HT-29 (cell line): ENCODE measurements around the gene MPP3. TPM values are rescaled to one million over a fixed set of nuclear protein-coding genes. Genes with fewer than 3 reads are reported as not detected.
"Not testable (repeated sequence)": the region's sequence is repeated elsewhere in the genome, so short reads cannot be mapped to it uniquely, and the experiment has no call there.

Experiments used
- DNase-seq: peaks from one replicate; pipeline ENCODE4 v3.0.0-alpha.2; 2015; ENCODE audit warnings: low spot score
- total RNA-seq: library from RNA; depleted of rRNA; stranded (reverse); fragments of >200 nt; shearing (Covaris generic); gene quantifications from 2 replicates; pipeline ENCODE4 v1.2.3, GENCODE V29; 2014; rRNA removed

MPP3 gene, protein sequence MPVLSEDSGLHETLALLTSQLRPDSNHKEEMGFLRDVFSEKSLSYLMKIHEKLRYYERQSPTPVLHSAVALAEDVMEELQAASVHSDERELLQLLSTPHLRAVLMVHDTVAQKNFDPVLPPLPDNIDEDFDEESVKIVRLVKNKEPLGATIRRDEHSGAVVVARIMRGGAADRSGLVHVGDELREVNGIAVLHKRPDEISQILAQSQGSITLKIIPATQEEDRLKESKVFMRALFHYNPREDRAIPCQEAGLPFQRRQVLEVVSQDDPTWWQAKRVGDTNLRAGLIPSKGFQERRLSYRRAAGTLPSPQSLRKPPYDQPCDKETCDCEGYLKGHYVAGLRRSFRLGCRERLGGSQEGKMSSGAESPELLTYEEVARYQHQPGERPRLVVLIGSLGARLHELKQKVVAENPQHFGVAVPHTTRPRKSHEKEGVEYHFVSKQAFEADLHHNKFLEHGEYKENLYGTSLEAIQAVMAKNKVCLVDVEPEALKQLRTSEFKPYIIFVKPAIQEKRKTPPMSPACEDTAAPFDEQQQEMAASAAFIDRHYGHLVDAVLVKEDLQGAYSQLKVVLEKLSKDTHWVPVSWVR
- 12.0 and 13.9 TPM in 2 replicates for total RNA-seq

DNA sequence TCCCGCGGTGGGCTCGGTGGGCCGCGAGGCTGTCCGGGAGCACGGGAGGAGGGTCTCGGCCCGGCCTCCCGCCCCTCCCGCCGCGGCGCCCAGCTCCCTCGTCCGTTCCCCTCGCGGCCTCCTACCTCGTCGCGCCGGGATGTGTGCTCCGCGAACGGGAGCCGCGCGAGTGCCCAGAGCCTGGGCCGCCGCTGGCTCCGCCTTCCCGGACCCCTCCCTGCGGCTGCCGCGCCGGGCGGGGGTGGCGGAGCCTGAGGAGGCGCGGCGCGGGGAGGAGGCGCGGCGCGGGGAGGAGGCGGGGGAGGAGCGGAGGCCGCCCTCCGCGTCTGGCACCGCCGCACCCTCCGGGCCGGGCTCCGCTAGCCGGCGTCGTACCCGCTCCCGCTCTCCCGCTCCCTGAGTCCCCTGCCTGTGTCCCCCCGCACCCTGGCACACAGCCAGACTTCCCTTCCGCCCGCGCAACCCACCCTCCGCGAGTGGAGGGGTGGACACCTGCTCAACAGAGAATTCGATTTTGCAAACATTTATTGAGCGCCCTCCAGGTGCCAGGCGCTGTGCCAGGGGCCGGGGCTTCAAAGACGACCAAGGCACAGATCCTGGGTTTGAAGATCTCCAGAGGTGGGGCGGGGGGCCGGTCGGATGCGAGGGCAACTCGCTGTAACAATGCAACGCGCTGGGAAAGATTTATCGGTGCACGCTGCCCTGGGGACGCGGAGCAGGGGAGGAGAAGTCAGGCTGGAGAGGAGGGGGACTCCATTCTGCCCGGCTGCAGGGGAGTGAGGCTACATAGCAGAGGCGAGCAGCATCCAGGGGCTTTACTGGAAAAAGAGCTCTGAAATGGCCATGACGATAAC, at the start of gene MPP3:
TSS of gene MPP3 (minus strand) at position 171 of the 854 bp plus-strand sequence. CDS start 1,240 bp downstream, outside the sequence.
- DNase-seq: peak; percentile 70

DNA sequence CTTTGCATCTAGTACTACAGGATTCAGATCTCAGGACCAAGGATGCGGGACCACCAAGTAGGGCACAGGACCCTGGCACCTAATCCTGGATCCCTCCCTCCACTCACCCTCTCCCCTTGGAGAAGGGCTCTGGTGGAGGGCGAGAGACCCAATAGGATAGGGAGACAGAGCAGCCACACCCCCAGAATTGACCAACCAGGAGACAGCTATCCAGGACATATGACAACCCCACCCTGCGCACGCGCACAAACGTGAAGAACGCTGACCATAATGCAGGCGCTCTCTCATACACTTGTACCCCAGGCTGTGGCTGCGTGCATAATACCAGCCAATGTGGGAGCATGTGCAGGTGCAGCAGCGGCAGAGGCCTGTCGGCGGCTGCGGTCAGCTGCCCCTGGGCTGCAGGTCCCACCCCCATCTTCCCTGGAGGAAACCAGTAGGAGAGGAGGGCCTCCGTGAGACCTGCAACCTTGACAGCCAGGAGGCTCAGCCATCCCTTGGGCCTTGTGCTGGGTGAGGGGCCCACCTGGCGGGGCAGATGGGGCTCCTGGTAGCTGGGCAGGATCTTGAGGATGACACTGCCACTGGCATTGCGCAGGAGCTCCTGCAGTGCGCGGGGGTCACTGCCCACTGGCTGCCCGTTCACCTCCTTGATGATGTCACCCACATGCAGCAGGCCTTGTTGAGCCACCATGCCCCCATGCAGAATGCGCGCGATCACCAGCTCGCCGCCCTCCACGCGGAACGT, 49.0 kb upstream of the MPP3 start:
- DNase-seq: no peak

DNA sequence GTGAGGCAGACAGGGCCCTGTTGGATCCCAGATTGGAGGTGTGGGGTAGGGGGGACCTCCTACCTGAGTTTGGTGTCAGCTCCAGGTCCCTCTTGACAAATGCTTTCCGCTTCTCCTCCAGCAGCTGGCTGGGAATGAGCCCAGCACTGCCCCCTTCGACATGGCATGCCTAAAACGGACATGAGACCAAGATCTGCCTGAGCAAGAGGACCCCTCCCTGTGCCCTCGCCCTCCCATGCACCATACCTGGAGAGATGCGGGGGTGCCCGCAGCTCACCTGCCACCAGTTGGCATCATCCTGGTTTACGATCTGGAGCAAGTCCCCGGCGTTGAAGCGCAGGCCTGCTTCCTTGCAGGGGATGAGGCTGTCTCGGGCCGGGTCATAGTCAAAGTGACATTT, 48.2 kb upstream of the MPP3 start:
- DNase-seq: no peak

DNA sequence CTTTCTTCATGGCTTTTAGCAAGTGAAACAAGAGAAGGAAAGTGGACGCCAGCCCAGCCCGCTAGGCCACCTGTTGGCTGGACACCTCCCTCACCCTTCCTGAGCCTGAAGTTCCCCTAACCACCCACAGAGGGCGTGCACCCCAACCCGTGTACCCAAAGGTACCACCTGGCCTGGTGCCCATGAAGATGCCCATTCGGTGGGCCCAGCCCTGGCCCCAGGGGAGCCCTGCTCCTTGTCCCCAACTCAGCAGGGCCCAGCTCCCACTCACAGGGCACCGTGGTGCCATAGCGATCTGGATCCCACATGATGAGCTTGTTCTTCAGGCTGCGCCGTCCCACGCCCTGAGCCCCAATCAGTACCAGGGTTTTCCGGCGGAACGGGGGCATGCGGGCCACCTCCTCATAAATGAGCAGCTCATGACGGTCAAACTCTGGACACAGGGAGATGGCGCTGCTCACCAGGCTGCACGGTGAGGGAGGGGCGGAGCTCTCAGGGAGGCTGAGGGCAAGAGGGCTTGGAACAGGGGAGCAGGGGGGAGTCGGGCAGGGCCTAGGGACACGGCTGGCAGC, 47.6 kb upstream of the MPP3 start:
- peak; percentile 70 for DNase-seq

DNA sequence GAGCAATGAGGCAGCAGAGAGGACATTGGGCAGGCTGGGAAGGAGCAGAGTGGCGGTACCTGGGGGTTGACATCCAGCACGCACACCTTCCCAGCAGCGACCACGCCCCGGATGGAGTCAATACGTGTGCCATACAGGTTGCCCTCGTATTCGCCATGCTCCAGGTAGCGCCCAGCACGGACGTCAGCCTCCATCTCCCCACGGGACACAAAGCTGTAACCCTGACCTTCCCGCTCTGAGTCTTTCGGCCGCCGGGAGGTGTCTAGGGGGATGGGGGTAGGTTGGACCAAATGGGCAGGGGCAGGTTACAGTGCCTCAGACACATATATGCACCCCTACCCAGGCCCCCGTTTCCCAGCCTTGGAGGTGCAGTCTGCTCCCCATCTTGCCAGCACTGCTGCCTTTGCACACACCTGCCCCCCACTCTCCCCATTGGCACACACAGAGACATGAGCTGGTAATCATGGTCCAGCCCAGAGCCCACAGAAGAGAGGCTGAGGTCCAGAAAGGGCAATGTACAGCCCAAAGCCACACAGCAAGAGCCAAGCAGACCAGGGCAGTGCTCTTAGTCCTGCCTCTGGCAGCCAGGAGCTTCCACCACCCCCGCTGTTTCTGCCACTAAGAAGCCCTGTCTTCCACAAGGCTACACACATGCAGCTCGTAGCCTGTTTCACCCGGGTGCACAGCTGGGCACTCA, 46.9 kb upstream of the MPP3 start:
- DNase-seq: no peak

DNA sequence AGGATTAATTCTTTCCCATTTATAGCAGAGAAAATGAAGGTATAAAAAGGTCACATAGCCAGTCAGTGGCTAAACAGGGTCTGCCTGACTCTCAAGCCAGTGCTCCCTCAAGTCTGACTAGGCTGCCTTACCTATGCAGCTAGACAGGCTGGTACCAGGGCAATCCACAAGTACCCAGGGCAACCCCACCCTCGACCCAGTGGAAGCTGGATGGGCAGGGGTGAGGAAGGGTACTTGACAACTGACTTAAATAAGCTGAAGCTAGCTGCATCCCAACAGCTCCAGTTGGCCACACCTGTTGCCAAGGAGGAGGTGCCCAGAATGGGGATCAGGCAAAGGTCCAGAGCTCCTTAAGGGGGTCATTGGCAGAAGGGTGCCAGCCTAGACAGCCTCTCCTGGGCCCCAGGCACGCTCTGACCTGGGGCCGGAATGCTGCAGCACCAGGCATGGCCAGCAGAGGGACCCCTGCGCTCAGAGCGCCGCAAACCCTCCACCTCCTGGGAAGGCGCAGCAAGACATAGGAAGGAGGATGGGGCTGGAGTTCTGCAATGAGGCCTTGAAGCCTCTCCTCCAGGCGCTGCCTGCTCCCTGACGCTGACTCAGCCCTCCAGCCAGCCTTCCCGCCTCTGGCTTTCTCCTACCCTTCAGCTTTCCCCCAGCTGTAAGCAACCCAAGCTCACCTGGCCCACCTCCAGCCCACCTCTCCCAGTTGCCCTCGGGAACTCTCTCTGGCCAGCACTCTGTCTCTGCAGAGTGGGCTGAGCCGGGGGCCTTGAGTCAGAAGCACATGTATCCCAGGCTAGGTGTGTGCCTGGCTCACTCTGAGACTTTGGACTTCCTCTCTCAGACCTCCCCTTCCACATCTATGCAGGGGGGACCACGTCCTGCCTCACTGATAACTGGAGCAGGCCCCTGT, 45.6 kb upstream of the MPP3 start:
- peak; percentile 80 for DNase-seq

DNA sequence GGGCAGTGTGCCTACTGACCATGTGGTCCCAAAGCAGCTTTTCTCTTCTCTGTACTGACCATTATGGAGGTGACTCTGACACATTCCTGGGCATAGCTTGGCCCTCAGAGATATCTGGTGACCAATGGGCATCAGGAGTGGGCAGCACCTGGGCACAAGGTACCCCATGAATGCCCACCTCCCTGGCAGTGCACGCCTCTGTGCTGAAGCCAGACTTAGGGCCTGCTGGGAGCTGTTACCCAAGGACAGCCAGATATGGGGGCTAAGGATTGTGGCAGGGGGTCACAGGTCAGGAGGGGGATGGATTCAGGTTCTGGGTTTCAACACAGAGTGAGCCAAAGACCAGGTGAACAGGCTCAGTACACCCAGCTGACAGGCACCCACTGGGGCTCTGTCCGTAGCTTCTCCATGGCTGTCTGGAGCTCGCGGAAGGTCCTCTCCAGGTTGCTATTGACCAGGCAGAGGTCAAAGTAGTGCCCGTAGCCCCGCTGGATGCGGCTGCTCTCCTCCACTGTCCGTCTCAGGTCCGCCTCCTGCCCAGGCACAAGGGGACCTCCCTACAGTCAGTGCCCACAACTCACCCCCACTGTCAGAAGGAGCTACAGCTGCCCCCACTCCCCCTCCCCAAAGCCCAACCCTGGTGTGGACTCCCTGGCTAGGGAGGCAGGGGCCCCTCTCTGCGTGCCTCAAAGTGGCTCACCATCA, 44.7 kb upstream of the MPP3 start:
- no peak for DNase-seq

DNA sequence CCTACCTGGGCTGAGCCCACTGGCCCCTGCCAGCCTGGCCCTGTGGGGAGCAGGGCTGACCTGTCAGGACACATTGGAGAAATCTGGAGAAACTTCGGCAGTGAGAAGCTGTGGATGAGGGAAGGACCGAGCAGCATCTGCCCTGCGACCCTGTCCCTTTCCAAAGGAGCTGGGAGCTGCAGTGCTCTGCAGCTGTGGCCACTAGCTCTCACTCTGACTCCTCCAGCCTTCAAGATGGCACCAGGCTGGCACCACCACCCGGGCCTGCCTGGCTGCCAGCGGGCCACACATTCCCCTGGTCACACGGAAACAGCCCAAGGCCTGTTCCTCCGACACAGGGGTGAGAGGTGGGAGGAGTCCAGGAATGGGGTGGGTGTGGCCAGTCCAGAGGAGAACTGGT, 44.1 kb upstream of the MPP3 start:
- DNase-seq: no peak

DNA sequence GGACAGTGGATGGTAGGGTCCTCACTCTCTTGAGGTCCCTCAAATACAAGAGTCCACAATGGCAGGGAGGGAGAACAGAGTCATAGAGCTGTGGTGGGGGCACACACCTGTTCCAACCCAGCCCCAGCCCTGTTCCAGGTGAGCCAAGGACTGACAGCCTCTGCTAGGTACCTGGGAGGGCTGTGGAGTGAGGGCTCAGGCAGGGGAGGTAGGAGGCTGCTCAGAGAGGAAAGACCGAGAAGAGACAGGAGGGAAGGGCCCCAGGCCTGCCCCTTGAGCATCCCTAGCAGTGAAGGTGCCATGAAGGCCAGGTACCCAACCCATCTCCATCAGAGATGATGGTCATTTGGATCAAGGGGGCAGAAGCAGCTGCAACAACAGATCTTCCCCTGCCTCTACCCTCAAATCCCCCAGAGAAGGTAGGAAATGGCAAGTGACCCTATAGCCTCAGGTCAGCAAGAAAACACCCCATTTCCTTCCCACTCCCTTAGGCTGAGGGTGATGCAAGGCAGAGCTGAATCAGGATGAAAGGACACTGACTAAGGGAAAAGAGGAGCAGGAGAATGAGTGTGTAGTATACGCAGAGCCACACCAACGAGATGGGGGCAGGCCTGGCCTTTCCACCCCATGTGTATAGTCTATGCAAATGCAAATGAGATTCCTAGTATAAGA, 42.7 kb upstream of the MPP3 start:
- no peak for DNase-seq

DNA sequence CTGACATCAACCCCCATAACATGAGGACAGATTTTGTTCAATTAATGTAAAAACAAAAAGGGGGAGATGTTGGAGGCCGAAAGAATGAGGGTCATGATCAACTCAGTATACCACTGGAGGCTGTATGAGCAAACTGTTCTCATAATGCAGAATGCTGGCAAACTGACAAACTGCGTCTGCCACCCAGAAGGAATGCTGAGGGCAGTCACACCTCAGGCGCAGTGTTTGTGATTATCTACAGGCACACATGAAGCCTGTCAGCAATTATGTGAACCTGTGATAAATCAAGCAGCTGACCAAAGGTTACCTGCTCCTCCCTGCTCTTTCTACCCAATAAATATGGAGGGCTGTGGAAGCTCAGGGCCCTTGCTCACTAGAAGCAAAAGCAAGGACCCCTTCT, 41.3 kb upstream of the MPP3 start:
- DNase-seq: peak; percentile 6

DNA sequence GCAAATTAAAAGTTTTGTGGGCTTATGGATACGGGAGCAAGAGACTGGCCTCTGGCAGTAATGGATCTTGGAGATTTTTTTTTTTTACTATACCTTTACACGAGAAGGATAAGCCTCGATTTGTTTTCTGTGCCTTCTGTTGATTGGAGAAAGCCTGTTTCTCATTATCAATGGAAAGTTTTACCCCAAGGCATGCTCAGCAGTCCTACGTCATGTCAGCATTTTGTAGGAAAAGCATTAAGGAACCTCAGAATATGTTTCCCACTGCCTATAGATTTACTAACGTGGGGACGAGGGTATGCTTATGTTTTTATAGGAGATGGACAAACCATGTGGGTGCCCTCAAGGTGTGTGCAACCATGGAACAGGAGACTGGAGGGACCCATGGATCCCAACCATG, 40.9 kb upstream of the MPP3 start:
- no peak for DNase-seq

DNA sequence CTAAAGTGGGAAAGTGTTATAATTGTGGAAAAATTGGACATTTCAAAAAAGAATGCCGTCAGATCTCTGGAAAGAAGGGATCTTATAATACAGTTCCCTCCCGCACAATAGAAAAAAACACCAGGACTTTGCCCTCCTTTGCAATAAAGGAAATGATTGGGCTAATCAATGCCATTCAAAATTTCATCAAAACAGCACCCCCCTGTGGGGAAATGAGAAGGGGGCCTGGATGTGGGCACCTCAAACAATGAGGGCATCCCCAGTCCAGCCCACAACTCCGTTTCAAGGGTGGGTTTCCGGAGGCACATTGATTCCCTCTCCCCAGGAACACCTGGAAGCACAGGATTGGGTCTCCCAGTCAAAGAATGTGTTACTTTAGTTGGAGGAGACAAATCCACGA, 40.1 kb upstream of the MPP3 start:
- DNase-seq: no peak

DNA sequence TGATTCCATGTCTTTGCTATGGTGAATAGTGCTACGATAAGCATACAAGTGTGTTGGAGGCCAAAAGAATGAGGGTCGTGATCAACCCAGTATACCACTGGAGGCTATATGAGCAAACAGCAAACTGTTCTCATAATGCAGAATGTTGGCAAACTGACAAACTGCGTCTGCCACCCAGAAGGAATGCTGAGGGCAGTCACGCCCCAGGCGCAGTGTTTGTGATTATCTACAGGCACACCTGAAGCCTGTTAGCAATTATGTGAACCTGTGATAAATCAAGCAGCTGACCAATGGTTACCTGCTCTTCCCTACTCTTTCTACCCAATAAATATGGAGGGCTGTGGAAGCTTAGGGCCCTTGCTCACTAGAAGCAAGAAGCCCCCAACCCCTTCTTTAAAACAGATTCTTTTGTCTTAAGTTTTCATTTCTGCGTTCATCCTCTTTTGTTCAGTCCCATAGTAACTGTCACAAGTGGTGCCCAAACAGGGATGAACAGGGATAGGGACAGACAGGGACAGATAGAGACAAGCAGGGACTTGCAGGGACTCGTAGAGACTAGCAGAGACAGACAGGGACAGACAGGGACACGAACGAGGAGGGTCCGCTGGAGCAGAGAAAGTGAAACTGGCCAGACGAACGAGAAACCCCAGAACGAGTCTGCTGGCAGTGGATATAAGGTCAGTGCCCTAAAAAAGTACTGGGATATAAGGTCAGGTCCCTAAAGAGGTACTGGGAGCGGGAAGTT, 39.2 kb upstream of the MPP3 start:
- peak; percentile 7 for DNase-seq

DNA sequence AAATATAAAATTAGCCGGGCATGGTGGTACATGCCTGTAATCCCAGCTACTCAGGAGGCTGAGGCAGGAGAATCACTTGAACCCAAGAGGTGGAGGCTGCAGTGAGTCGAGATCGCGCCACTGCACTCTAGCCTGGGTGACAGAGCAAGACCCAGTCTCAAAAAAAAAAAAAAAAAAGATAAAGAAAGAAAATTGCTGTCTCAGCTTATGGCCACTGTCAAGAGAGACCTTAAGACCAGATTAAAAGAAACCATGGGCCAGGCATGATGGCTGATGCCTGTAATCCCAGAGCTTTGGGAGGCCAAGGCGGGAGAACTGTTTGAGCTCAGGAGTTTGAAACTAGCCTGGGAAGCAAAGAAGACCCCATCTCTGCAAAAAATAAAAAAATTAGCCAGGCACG, 36.1 kb upstream of the MPP3 start:
- DNase-seq: not testable (repeated sequence)

DNA sequence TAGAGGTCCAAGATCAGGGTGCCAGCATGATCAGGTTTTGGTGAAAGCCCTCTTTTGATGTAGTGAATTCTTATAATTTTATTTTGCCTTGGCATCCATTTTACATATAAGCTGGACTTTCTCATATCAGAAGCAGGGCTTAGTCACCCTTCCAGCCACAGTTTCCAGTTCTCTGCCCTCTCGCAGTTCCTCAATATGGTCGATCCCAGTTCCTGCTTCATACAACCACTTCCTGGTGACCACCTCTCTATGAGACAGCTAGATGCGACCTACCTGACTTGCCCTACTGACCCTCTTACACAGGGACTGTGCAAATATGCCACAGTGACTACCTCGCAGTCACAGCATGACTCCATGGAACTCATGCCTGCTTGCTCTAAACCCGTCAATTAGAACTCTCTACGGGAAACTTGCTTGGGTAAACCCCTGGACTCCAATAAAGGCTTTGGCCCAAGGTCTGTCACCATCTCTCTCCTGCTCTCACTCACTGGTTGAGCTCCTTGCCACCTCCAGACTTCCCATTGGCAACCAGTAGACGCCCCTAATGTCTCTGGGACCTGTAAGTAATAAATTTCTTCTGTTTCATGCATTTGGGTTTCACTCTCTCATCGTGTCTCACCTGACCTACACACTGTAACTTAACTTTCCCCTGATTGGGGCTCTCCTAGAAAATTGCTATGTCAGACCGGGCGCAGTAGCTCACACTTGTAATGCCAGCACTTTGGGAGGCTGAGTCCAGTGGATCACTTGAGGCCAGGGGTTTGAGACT, 35.5 kb upstream of the MPP3 start:
- no peak for DNase-seq

DNA sequence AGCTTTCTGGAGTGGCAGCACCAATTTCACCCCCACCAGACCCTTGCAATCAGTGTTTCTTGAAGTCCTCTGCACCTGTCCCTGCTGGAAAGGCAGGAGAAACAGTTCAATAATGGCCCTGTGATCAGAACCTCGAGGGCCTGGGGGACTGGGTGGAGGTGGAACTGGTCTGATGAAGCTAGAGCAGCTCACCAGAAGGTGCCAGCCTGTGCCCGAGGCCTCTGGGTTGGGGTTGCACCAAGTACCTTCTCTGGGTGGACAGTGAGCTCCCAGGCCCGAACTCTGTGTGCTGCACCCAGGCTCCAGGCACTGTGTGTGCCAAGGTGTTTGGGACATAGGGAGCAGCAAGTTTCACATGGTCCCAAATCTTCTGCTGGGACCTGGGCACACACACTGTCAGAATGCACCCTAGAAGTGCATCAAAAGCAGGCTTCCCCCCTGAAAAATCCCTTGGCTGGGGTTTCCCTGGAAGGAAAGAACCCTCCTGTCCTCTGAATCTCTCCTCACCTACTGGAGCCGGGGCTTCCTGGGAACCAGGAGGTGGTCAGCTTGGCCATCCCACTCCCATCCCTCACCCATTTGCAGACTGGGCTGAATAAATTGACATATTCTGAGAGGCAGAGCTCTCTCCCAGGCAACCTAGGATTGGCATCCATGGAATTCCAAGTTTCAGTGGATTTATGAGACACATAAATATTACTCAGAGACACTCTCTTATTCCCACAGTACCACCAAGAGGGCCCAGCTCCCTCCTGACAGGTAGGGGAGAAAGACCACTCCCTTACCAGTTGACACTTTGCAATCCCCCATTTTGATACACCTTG, 31.4 kb upstream of the MPP3 start:
- no peak for DNase-seq
